Measurements from ENCODE around the gene SLC25A45. TPM values are rescaled to one million over a fixed set of nuclear protein-coding genes. Genes with fewer than 3 reads are reported as not detected.
A peak's percentile ranks its signal among the peaks of the same experiment; 100 is the strongest.

The SLC25A45 gene
- total and polyA plus RNA-seq, 2 of the 4 experiments (the other 2 are of a cell fraction): 0.72 to 1.2 TPM

- Histone ChIP-seq H3K9me3 (ENCODE audit: control insufficient read depth, insufficient read depth, low read length) (no peaks in the 10 kb centered on the region), H4K5ac (ENCODE audit: low read depth, low read length) (no peak overlapping the region), H2AFZ (replicated peaks; ENCODE audit: low read length, poor library complexity) (peak overlapping the region; percentile 21), H3K4me2 (ENCODE audit: low read depth, low read length) (no peak overlapping the region), H3K79me1 (ENCODE audit: low read depth in 1 of 2, low read length in 2 of 2) (peaks cover 9 to 38% of the 10 kb centered on the region in 2 experiments), H2AK9ac (replicated peaks; ENCODE audit: low read depth, low read length, poor library complexity) (peak overlapping the region; percentile 55), H3K36me3 (ENCODE audit: control insufficient read depth, insufficient read depth, low read length) (peaks cover 57% of the 10 kb centered on the region), H3K14ac (replicated peaks; ENCODE audit: low read depth, low read length) (no peak overlapping the region), H4K8ac (ENCODE audit: low read depth in 2 of 2, low read length in 2 of 2) (no peak overlapping the region), H4K20me1 (ENCODE audit: insufficient read depth, low read length) (peaks cover 7% of the 10 kb centered on the region), H3K27me3 (ENCODE audit: control insufficient read depth, insufficient read depth, low read length) (no peaks in the 10 kb centered on the region), H2AK5ac (ENCODE audit: low read depth, low read length) (no peak overlapping the region), H3K56ac (ENCODE audit: extremely low read depth, insufficient read depth, low read length) (no peak overlapping the region), H4K91ac (ENCODE audit: insufficient read depth, low read depth, low read length) (no peak overlapping the region), H3K4ac (ENCODE audit: low read depth, low read length) (no peak overlapping the region), H3K4me3 (ENCODE audit: insufficient read depth, low read depth, low read length) (no peak overlapping the region), H3K23ac (ENCODE audit: low read depth, low read length) (no peak overlapping the region), H3K9me1 (ENCODE audit: insufficient read depth, low read length) (peaks cover 4% of the 10 kb centered on the region), H2BK5ac (ENCODE audit: low read depth, low read length, poor library complexity, severe bottlenecking) (no peak overlapping the region), H3K4me1 (ENCODE audit: control insufficient read depth, insufficient read depth, low read length) (0 out of 2 replicates have a peak, but pooled peaks cover 1% of the 10 kb centered on the region), H3K27ac (ENCODE audit: insufficient read depth, low read length) (no peak overlapping the region), H2BK20ac (ENCODE audit: low read depth, low read length) (no peak overlapping the region), H3K18ac (ENCODE audit: low read depth, low read length) (no peak overlapping the region), H3K9ac (ENCODE audit: low read depth, low read length) (no peak overlapping the region), H2BK120ac (ENCODE audit: low read depth, low read length) (no peak overlapping the region), H2BK15ac (ENCODE audit: low read depth, low read length) (no peak overlapping the region)
- WGBS, 2 experiments (ENCODE audit: extremely low coverage in 2 of 2, insufficient read length in 1 of 2): 97% methylated on average over 8 of the region's 24 CpGs; no CpG with 5 or more reads in 1 of the 2 experiments
- TF ChIP-seq CTCF (conservative IDR thresholded peaks at IDR 0.05; ENCODE audit: low read depth, low read length): no peak
- TF ChIP-seq ELK1 (IDR thresholded peaks at IDR 0.05; ENCODE audit: borderline replicate concordance, low read depth, low read length): no peak
- TF ChIP-seq CHD1 (IDR thresholded peaks at IDR 0.05; ENCODE audit: low read depth, low read length): no peak
- TF ChIP-seq MAFK (IDR thresholded peaks at IDR 0.05; ENCODE audit: low read depth, low read length): no peak
- no peak for TF ChIP-seq RCOR1 (IDR thresholded peaks at IDR 0.05; ENCODE audit: insufficient replicate concordance, low read length)
- no peak for TF ChIP-seq RAD21 (IDR thresholded peaks at IDR 0.05; ENCODE audit: low read length)
- TF ChIP-seq MXI1 (IDR thresholded peaks at IDR 0.05; ENCODE audit: borderline replicate concordance, low read depth, low read length): no peak
- dilution Hi-C loops (cut with HindIII; ENCODE audit: low sequenced_read_pairs, unreplicated experiment) (no loop called here), in situ Hi-C loops (cut with MboI; ENCODE audit: low sequenced_read_pairs) (no loop called here), intact Hi-C loops (cut with micrococcal nuclease) (no loop called here)
- POLR2A ChIA-PET (ENCODE audit: unreplicated experiment): no interaction called here
- CTCF ChIA-PET: interaction anchor here (2.3 kb wide), 1 partner anchor 11 kb away, joined by 6 read pairs; no protein-coding TSS in a partner anchor
- BruUV-seq (replicated peaks): no TSS peak
- ATAC-seq (ENCODE audit: low read depth): no peak
- DNase-seq: no peak
Observed at GRCh38 chr11:65404638-65405339, 22.3 kb upstream of the SLC25A45 start.
